ENCODE measurements around the gene CADM4. TPM values are rescaled to one million over a fixed set of nuclear protein-coding genes. Genes with fewer than 3 reads are reported as not detected.

Gene CADM4
- total RNA-seq, 2 donors from 2014 or later, result 2.3 to 5.8 TPM

GRCh38 chr19:43660971-43661360, 21.3 kb upstream of the CADM4 start:
- TF ChIP-seq CTCF (IDR thresholded peaks at IDR 0.05), result no peak
- Histone ChIP-seq H3K9me3 (no peaks in the 10 kb centered on the region), H3K27ac (no peak overlapping the region), H3K4me1 (no peaks in the 10 kb centered on the region), H3K9ac (ENCODE audit: low read depth in 2 of 2, low read length in 2 of 2) (no peak overlapping the region), H3K36me3 (no peaks in the 10 kb centered on the region), H3K4me3 (no peak overlapping the region), H3K27me3 (no peaks in the 10 kb centered on the region)
- DNase-seq, result no peak
- intact Hi-C loops (cut with DNase I), result no loop called here

- TF ChIP-seq CTCF (IDR thresholded peaks at IDR 0.05), result no peak
- intact Hi-C loops (cut with DNase I), result no loop called here
Observed at GRCh38 chr19:43660301-43660970, 20.8 kb upstream of the CADM4 start.

GRCh38 chr19:43658494-43658893, 18.8 kb upstream of the CADM4 start:
- H3K27ac ChIP-seq, result no peak overlapping the region
- H3K9me3 ChIP-seq, result no peaks in the 10 kb centered on the region
- TF ChIP-seq CTCF (IDR thresholded peaks at IDR 0.05), result no peak
- H3K27me3 ChIP-seq, result no peaks in the 10 kb centered on the region
- H3K4me3 ChIP-seq, result no peak overlapping the region
- intact Hi-C loops (cut with DNase I), result loop anchor here (10.0 kb wide), 1 partner anchor 54 kb away; no protein-coding TSS in a partner anchor
- H3K9ac ChIP-seq (ENCODE audit: low read depth in 2 of 2, low read length in 2 of 2), result no peak overlapping the region
- no peak for DNase-seq
- no peaks in the 10 kb centered on the region for H3K4me1 ChIP-seq
- H3K36me3 ChIP-seq, result no peaks in the 10 kb centered on the region

More at GRCh38 chr19:43660301-43660970, 20.8 kb upstream of the CADM4 start:
- Histone ChIP-seq H3K9ac (ENCODE audit: low read depth in 2 of 2, low read length in 2 of 2) (no peak overlapping the region), H3K4me3 (no peak overlapping the region), H3K36me3 (no peaks in the 10 kb centered on the region), H3K4me1 (no peaks in the 10 kb centered on the region), H3K27ac (no peak overlapping the region), H3K27me3 (no peaks in the 10 kb centered on the region), H3K9me3 (no peaks in the 10 kb centered on the region)
- DNase-seq, result no peak

- no peaks in the 10 kb centered on the region for H3K36me3 ChIP-seq
- H3K27ac ChIP-seq, result no peak overlapping the region
- DNase-seq, result no peak
- H3K9ac ChIP-seq (ENCODE audit: low read depth in 2 of 2, low read length in 2 of 2), result no peak overlapping the region
- no peaks in the 10 kb centered on the region for H3K4me1 ChIP-seq
- TF ChIP-seq CTCF (IDR thresholded peaks at IDR 0.05), result no peak
- no peak overlapping the region for H3K4me3 ChIP-seq
- H3K27me3 ChIP-seq, result no peaks in the 10 kb centered on the region
- intact Hi-C loops (cut with DNase I), result loop anchor here (10.0 kb wide), 1 partner anchor 53 kb away; no protein-coding TSS in a partner anchor
- H3K9me3 ChIP-seq, result no peaks in the 10 kb centered on the region
Observed at GRCh38 chr19:43658001-43658400, 18.4 kb upstream of the CADM4 start.

GRCh38 chr19:43656436-43656835, 16.8 kb upstream of the CADM4 start:
- H3K9ac ChIP-seq (ENCODE audit: low read depth in 2 of 2, low read length in 2 of 2), result no peak overlapping the region
- no peaks in the 10 kb centered on the region for H3K9me3 ChIP-seq
- H3K27me3 ChIP-seq, result no peaks in the 10 kb centered on the region
- no peak for DNase-seq
- no peak overlapping the region for H3K4me3 ChIP-seq
- no peaks in the 10 kb centered on the region for H3K36me3 ChIP-seq
- intact Hi-C loops (cut with DNase I), result loop anchor here (10.0 kb wide), 1 partner anchor 52 kb away; no protein-coding TSS in a partner anchor
- TF ChIP-seq CTCF (IDR thresholded peaks at IDR 0.05), result no peak
- no peaks in the 10 kb centered on the region for H3K4me1 ChIP-seq
- H3K27ac ChIP-seq, result no peak overlapping the region
